ENCODE data around the gene H6PD. TPM values are rescaled to one million over a fixed set of nuclear protein-coding genes. Genes with fewer than 3 reads are reported as not detected.

H6PD gene
- total RNA-seq, 1 donor, result 27.2 TPM

DNA sequence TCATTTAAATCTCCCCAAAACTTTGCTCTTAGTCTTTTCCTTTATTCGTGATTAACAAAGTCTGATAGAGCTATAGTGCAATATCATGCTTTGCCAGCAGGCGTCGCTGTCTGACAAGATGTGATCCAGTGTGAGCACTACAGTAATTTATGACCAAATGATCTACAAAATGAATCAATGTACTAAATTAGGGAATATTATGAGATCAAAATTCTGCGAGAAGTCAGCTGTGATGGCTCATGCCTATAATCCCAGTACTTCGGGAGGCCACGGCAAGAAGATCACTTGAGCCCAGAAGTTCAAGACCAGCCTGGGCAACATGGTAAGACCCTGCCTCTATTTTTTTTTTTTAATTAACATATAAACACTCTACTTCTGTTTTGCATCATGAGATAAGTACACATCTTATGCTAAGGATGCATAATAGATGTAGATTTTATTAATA lies 54.5 kb downstream of the H6PD start:
- no peak overlapping the region for H3K4me3 ChIP-seq (ENCODE audit: low read depth, low read length)
- peak; percentile 75 for DNase-seq (ENCODE audit: low read depth)
- TF ChIP-seq, protein P1, sequence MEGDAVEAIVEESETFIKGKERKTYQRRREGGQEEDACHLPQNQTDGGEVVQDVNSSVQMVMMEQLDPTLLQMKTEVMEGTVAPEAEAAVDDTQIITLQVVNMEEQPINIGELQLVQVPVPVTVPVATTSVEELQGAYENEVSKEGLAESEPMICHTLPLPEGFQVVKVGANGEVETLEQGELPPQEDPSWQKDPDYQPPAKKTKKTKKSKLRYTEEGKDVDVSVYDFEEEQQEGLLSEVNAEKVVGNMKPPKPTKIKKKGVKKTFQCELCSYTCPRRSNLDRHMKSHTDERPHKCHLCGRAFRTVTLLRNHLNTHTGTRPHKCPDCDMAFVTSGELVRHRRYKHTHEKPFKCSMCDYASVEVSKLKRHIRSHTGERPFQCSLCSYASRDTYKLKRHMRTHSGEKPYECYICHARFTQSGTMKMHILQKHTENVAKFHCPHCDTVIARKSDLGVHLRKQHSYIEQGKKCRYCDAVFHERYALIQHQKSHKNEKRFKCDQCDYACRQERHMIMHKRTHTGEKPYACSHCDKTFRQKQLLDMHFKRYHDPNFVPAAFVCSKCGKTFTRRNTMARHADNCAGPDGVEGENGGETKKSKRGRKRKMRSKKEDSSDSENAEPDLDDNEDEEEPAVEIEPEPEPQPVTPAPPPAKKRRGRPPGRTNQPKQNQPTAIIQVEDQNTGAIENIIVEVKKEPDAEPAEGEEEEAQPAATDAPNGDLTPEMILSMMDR (IDR thresholded peaks at IDR 0.05; ENCODE audit: insufficient read depth, low read depth, low read length), result peak; percentile 92

DNA sequence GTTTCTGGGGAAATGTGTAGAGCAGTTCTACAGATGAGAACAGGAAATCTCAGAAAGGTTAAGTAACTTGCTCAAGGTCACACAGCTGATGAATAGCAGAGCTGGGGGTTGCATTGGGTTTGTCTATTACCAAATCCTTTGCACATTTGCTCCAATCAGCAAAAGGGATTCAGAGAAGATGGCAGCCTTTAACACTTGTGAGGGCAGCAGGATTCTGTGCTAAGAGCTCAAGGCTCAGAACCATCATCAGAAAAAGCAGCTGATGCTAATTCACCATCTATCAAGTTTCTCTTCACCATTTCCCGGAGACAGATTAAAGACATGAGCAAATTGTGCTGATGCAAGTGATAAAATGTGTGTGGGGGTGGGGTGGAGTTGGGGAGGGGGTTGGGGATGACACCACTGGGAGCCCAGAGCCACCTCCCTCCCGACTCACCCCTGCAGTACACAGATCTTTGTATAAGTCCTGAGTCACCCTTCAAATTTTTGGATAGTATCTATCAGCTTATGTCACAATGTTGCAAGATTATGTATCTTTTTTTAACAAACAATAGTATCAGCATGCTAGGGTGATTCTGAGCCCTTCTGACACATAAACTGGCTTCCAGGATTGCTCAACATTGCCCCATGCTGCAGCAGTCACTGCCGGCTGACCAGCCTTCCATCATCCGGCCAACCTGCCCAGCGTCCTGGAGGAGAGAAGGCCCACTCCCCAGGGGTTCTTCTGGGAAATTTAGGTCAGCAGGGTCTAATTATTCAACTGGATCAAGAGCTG lies 55.3 kb downstream of the H6PD start:
- DNase-seq (ENCODE audit: low read depth), result peak; percentile 95
- TF ChIP-seq, protein P1 (IDR thresholded peaks at IDR 0.05; ENCODE audit: insufficient read depth, low read depth, low read length), result no peak
- H3K4me3 ChIP-seq (ENCODE audit: low read depth, low read length), result no peak overlapping the region

DNA sequence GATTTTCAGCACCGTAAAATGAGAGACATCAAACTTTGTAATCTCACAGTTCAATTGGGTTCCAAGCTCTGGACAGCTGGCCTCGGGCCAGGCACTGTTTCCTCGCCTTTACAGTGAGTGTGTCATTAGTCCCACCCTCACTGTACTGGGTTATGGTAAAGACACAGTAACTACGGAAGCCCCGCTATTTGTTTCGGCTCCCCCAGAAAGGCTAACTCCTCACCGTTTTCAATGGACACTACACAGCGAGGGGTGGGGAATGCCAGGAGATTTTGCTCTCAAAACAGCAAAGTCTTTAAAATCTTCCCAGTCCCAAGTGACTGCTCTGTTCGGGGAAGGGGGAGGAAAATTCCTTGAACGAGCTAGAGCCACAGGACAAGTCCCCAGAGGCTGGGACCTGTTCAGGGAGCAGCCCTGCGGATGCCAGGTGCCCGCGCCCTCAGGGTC lies 57.4 kb downstream of the H6PD start:
- H3K4me3 ChIP-seq (ENCODE audit: low read depth, low read length), result peak overlapping the region; percentile 68
- TF ChIP-seq, protein P1 (IDR thresholded peaks at IDR 0.05; ENCODE audit: insufficient read depth, low read depth, low read length), result no peak
- peak; percentile 76 for DNase-seq (ENCODE audit: low read depth)

DNA sequence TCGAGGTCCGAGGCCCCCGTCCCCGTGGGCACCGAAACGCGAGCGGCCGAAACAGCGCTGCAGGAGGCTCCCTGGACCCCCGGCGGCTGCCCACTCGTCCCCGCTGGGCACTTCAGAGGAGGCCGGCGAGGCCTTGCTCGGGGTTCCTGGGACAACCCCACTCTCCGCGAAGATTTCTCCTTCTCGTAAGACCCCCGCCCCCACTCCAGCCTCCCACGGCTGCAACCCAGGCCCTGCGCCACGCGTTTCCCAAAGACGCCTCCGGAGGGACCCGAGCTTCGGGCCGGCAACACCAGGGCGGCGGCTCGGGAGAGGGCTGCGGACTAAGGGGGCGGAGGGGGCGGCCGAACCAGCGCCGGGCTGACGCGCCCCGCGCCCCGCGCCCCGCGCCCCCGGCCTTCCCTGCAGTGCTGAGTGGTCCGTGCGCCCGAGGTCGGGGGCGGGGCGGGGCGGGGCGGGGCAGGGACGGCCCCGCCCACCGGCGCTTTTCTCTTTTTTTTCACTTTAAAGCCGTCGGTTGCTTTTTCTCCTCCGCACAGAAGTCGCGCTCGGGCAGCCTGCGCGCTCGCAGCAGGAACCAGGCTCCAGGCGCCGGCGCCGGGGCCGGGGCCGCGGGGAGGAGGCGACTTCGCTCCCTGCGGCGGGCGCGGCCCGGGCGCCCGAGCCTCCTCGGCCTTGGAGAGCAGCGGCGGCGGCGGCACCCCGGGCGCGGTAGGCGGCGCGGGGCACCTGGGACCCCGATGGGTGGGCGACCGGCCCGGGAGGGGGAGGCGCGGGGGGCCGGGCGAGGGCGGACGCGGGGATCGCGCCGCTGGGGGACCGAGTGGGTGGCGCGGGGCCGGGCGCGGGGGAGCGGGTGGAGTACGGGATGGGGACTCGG lies 58.0 kb downstream of the H6PD start, which contains the start of gene SPSB1:
TSS of gene SPSB1 (plus strand) at position 534 of the 880 bp plus-strand sequence. CDS start 62,998 bp downstream, outside the sequence.
- TF ChIP-seq, protein P1 (IDR thresholded peaks at IDR 0.05; ENCODE audit: insufficient read depth, low read depth, low read length), result no peak
- peak; percentile 88 for DNase-seq (ENCODE audit: low read depth)
- H3K4me3 ChIP-seq (ENCODE audit: low read depth, low read length), result peak within 1 kb of the TSS; percentile 98

DNA sequence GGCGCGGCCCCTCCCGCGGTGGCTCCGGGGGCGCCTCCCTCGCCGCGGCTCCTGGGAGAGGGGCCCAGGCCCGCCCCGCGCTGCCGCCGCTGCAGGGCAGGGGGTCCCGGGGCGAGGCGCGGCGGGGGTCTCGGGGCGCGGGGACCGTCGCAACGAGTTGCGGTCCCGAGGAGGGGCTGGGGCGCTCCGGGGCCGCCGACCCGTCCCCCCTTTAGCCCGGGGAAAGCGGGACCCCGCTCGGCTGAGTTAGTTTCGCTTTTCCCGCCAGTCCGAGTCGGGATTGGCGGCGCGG lies 58.6 kb downstream of the H6PD start:
- H3K4me3 ChIP-seq (ENCODE audit: low read depth, low read length), result peak overlapping the region; percentile 98
- TF ChIP-seq, protein P1 (IDR thresholded peaks at IDR 0.05; ENCODE audit: insufficient read depth, low read depth, low read length), result no peak
- DNase-seq (ENCODE audit: low read depth), result no peak

DNA sequence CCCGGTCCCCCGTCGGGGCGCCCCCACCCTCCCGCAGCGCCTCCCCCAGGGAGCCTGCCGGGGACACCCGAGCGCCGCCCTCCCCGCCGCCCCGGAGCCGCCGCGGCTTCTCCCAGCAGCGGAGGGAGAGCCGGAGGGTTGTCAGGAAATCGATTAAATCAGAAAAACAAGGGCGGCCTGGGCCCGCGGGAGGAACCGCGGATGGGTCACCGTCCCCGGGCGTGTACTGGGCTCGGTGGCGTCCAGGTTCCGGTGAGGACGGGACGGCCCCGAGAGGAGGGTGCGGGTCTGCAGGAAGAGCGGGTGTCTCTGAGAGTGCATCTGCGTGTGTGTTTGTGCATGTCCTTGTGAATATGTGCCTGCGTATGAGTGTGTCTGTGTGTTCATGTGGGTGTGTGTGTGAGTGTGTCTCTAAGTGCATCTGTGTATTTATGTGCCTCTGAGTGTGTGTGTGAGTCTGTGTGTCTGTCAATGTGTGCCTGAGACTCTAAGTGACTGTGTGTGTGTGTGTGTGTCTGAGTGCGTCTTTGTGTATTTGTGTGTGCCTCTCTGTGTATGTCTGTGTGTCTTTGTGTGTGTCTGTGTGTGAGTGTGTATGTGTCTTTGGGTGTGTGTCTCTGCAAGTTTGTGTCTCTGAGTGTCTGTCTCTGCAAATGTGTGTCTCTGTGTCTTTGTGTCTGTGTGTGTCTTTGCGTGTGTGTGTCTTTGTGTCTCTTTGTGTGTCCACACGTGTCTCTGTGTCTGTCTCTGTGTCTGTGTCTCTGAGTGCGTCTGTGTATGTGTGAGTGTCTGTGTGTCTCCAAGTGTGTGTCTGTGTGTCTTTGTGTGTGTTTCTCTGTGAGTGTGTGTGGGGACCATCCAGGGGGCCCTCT lies 59.2 kb downstream of the H6PD start:
- DNase-seq (ENCODE audit: low read depth), result peak; percentile 44
- TF ChIP-seq, protein P1 (IDR thresholded peaks at IDR 0.05; ENCODE audit: insufficient read depth, low read depth, low read length), result no peak
- H3K4me3 ChIP-seq (ENCODE audit: low read depth, low read length), result peak overlapping the region; percentile 98

All from fibroblast of villous mesenchyme (primary cell).